WTC11 (cell line): ENCODE measurements around the gene FOLR1. TPM values are rescaled to one million over a fixed set of nuclear protein-coding genes. Genes with fewer than 3 reads are reported as not detected.

ENCODE experiments used
- ATAC-seq: fragments of 200-7000 bp; cut with Tn5 transposase; 2 replicates; pipeline ENCODE4 v1.10.0; 2021; ENCODE audit warnings: mild to moderate bottlenecking, moderate library complexity
- CTCF ChIA-PET: fragments of 300-600 bp; sonication (Branson Sonifier 250); formaldehyde crosslinking; loops from one replicate; lab custom pipeline; 2021; ENCODE audit warnings: antibody characterized with exemption; lab: Charles Lee
- POLR2A ChIA-PET: fragments of 350-600 bp; sonication (Branson Sonifier 250); formaldehyde crosslinking; loops from one replicate; lab custom pipeline; 2021; ENCODE audit warnings: antibody characterized with exemption; lab: Charles Lee
- DNase-seq: peaks from one replicate; pipeline ENCODE4 v3.0.0; 2021; ENCODE audit warnings: low spot score
- H3K27ac Mint-ChIP-seq: 2 replicates; pipeline ENCODE4 v1.8.0; 2021; ENCODE audit warnings: mixed read lengths
- H3K27me3 Mint-ChIP-seq: 2 replicates; pipeline ENCODE4 v1.8.0; 2021; ENCODE audit warnings: low read depth, mild to moderate bottlenecking, moderate library complexity, mixed read lengths
- H3K36me3 Mint-ChIP-seq: 2 replicates; pipeline ENCODE4 v1.8.0; 2021; ENCODE audit warnings: mixed read lengths
- H3K4me1 Mint-ChIP-seq: 2 replicates; pipeline ENCODE4 v1.8.0; 2022; ENCODE audit warnings: mixed read lengths
- H3K4me3 Mint-ChIP-seq: 2 replicates; pipeline ENCODE4 v1.8.0; 2021; ENCODE audit warnings: mild to moderate bottlenecking, moderate library complexity, mixed read lengths
- H3K9me3 Mint-ChIP-seq: 2 replicates; pipeline ENCODE4 v1.8.0; 2021; ENCODE audit warnings: mixed read lengths
- CREB1 ChIP-seq: sonication (generic); formaldehyde crosslinking; IDR thresholded peaks from 2 replicates; pipeline ENCODE4 v1.8.0; 2023; ENCODE audit warnings: mild to moderate bottlenecking, missing genetic modification reagents
- ETV6 ChIP-seq: sonication (generic); formaldehyde crosslinking; IDR thresholded peaks from 2 replicates; pipeline ENCODE4 v1.8.1; 2022; ENCODE audit warnings: mild to moderate bottlenecking, missing genetic modification reagents
- JAZF1 ChIP-seq: fragments of 250-450 bp; sonication (Bioruptor Pico); IDR thresholded peaks from 2 replicates; pipeline ENCODE4 v1.9.0; 2021; ENCODE audit warnings: moderate library complexity, mild to moderate bottlenecking, inconsistent platforms
- KAT7 ChIP-seq: sonication (generic); formaldehyde crosslinking; IDR thresholded peaks from 2 replicates; pipeline ENCODE4 v1.8.1; 2023; ENCODE audit warnings: missing genetic modification reagents, mild to moderate bottlenecking, borderline replicate concordance
- NFATC4 ChIP-seq: fragments of 250-450 bp; sonication (Bioruptor Pico); IDR thresholded peaks from 2 replicates; pipeline ENCODE4 v1.9.0; 2021; ENCODE audit warnings: mild to moderate bottlenecking
- NR1H2 ChIP-seq: sonication (generic); formaldehyde crosslinking; IDR thresholded peaks from 2 replicates; pipeline ENCODE4 v1.9.0; 2021; ENCODE audit warnings: mild to moderate bottlenecking, moderate library complexity, missing genetic modification reagents
- NR2C2 ChIP-seq: sonication (generic); formaldehyde crosslinking; IDR thresholded peaks from 2 replicates; pipeline ENCODE4 v1.8.0; 2022; ENCODE audit warnings: mild to moderate bottlenecking, missing genetic modification reagents
- ZNF138 ChIP-seq: sonication (generic); formaldehyde crosslinking; conservative IDR thresholded peaks from 2 replicates; pipeline ENCODE4 v1.8.1; 2022; ENCODE audit warnings: mild to moderate bottlenecking, moderate library complexity, missing genetic modification reagents
- ZNF232 ChIP-seq: sonication (generic); formaldehyde crosslinking; IDR thresholded peaks from 2 replicates; pipeline ENCODE4 v1.8.0; 2022; ENCODE audit warnings: mild to moderate bottlenecking, missing genetic modification reagents
- total RNA-seq: library from RNA; stranded (reverse); gene quantifications from 3 replicates; pipeline ENCODE4 v1.2.3, GENCODE V29; 2021
- TF ChIP-seq, protein P1 (sequence below): fragments of 250-450 bp; sonication (Bioruptor Pico); IDR thresholded peaks from 2 replicates; pipeline ENCODE4 v1.8.0; 2021; ENCODE audit warnings: mild to moderate bottlenecking
- TF ChIP-seq, protein P2 (sequence below): sonication (generic); formaldehyde crosslinking; IDR thresholded peaks from 2 replicates; pipeline ENCODE4 v1.8.0; 2022; ENCODE audit warnings: mild to moderate bottlenecking, missing genetic modification reagents
- TF ChIP-seq, protein P3 (sequence below): sonication (generic); formaldehyde crosslinking; IDR thresholded peaks from 2 replicates; pipeline ENCODE4 v1.8.1; 2023; ENCODE audit warnings: mild to moderate bottlenecking, missing genetic modification reagents, moderate library complexity
- TF ChIP-seq, protein P4 (sequence below): sonication (generic); formaldehyde crosslinking; IDR thresholded peaks from 2 replicates; pipeline ENCODE4 v1.8.0; 2023; ENCODE audit warnings: missing genetic modification reagents, mild to moderate bottlenecking, borderline replicate concordance
- TF ChIP-seq, protein P5 (sequence below): sonication (generic); formaldehyde crosslinking; IDR thresholded peaks from 2 replicates; pipeline ENCODE4 v1.8.1; 2022; ENCODE audit warnings: missing genetic modification reagents, borderline replicate concordance

FOLR1 gene
- total RNA-seq, 1 experiment from 2014 or later = 0.35 TPM

DNA sequence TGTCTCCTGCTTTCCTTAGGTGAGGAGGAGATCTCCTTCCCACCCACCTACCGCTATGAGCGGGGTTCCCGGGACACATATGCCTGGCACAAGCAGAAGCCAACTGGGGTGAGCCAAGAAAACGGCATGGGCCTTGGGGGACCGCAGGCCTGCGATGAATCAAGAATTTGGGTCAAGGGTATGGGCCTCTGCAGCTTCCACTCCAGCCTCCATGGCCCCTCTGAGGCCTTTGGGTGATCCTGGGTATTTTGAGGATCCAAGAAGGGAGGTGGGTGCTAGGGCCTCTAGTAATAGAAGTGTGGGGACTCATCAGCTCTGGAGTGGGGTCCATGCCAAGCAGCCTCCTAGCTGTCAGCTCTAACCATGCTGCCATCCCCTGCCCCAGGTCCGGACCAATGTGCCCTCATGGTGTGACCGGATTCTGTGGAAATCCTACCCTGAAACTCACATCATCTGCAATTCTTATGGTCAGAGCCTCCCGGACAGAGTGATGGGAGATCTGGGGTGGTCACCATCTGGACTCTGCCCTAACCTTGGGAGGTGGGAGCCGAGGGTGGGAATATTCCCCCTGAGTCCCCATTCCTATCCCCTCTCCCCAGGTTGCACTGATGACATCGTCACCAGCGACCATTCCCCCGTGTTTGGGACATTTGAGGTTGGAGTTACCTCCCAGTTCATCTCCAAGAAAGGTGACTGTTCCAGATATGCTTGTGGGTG lies 41.3 kb downstream of the FOLR1 start:
- ChIA-PET CTCF (no interaction called here), POLR2A (no interaction called here)
- ATAC-seq (no peak), DNase-seq (no peak)
- Mint-ChIP-seq H3K4me3 (no peak overlapping the region), H3K27me3 (peaks cover under 1% of the 10 kb centered on the region), H3K36me3 (peaks cover 55% of the 10 kb centered on the region), H3K4me1 (peaks cover 4% of the 10 kb centered on the region), H3K9me3 (no peaks in the 10 kb centered on the region), H3K27ac (no peak overlapping the region)
- TF ChIP-seq CREB1 (CRISPR knock-in tag) = no peak
- TF ChIP-seq KAT7 (CRISPR knock-in tag) = no peak
- TF ChIP-seq, protein P1, sequence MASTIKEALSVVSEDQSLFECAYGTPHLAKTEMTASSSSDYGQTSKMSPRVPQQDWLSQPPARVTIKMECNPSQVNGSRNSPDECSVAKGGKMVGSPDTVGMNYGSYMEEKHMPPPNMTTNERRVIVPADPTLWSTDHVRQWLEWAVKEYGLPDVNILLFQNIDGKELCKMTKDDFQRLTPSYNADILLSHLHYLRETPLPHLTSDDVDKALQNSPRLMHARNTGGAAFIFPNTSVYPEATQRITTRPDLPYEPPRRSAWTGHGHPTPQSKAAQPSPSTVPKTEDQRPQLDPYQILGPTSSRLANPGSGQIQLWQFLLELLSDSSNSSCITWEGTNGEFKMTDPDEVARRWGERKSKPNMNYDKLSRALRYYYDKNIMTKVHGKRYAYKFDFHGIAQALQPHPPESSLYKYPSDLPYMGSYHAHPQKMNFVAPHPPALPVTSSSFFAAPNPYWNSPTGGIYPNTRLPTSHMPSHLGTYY (CRISPR knock-in tag) = no peak

DNA sequence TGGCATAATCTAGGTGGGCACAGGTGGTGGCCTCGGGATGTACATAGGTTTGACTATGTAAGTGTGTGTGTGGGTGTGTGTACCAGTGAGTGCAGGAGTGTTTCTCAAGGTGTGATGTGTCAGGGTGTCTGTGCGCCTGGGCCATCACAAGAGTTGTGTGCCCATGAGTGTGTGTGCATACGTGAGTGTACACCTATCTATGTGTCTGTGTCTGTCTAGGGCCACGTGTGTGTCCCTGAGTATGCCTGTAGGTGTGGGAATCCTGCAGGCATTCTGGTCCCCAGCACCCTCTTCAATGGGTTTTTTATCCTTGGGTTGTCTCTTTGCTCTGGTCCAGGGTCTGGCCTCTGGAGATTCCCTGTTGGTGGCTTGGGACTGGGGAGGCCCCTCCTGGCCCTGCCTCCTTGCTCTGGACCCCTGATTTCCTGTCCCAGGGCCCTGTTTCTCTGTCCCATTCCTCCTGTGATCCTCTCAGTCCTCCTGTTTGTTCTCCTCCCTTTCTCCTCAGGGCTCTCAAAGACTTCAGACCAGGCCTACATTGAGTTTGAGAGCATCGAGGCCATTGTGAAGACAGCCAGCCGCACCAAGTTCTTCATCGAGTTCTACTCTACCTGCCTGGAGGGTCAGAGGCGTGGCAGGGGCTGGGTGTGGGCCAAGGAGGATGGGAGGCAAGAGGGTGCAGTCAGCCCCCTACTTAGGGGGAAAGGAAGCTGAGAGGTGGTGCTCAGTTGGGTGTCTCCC lies 42.0 kb downstream of the FOLR1 start:
- Mint-ChIP-seq H3K27ac (no peak overlapping the region), H3K4me3 (no peak overlapping the region), H3K27me3 (peaks cover 8% of the 10 kb centered on the region), H3K4me1 (peaks cover 12% of the 10 kb centered on the region), H3K36me3 (peaks cover 53% of the 10 kb centered on the region), H3K9me3 (no peaks in the 10 kb centered on the region)
- POLR2A ChIA-PET = no interaction called here
- CTCF ChIA-PET = interaction anchor here (0.6 to 0.9 kb wide), 2 partner anchors 121 to 197 kb away, joined by 4 to 6 read pairs; no protein-coding TSS in a partner anchor
- ATAC-seq (no peak), DNase-seq (no peak)
- no peak for TF ChIP-seq ETV6 (CRISPR knock-in tag)
- no peak for TF ChIP-seq JAZF1 (CRISPR knock-in tag)
- TF ChIP-seq ZNF232 = no peak
- TF ChIP-seq, protein P2, sequence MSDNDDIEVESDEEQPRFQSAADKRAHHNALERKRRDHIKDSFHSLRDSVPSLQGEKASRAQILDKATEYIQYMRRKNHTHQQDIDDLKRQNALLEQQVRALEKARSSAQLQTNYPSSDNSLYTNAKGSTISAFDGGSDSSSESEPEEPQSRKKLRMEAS (CRISPR knock-in tag) = no peak
- TF ChIP-seq NFATC4 (CRISPR knock-in tag) = no peak
- no peak for TF ChIP-seq NR1H2 (CRISPR knock-in tag)
- TF ChIP-seq, protein P3, sequence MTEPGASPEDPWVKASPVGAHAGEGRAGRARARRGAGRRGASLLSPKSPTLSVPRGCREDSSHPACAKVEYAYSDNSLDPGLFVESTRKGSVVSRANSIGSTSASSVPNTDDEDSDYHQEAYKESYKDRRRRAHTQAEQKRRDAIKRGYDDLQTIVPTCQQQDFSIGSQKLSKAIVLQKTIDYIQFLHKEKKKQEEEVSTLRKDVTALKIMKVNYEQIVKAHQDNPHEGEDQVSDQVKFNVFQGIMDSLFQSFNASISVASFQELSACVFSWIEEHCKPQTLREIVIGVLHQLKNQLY (CRISPR knock-in tag) = no peak
- TF ChIP-seq, protein P4, sequence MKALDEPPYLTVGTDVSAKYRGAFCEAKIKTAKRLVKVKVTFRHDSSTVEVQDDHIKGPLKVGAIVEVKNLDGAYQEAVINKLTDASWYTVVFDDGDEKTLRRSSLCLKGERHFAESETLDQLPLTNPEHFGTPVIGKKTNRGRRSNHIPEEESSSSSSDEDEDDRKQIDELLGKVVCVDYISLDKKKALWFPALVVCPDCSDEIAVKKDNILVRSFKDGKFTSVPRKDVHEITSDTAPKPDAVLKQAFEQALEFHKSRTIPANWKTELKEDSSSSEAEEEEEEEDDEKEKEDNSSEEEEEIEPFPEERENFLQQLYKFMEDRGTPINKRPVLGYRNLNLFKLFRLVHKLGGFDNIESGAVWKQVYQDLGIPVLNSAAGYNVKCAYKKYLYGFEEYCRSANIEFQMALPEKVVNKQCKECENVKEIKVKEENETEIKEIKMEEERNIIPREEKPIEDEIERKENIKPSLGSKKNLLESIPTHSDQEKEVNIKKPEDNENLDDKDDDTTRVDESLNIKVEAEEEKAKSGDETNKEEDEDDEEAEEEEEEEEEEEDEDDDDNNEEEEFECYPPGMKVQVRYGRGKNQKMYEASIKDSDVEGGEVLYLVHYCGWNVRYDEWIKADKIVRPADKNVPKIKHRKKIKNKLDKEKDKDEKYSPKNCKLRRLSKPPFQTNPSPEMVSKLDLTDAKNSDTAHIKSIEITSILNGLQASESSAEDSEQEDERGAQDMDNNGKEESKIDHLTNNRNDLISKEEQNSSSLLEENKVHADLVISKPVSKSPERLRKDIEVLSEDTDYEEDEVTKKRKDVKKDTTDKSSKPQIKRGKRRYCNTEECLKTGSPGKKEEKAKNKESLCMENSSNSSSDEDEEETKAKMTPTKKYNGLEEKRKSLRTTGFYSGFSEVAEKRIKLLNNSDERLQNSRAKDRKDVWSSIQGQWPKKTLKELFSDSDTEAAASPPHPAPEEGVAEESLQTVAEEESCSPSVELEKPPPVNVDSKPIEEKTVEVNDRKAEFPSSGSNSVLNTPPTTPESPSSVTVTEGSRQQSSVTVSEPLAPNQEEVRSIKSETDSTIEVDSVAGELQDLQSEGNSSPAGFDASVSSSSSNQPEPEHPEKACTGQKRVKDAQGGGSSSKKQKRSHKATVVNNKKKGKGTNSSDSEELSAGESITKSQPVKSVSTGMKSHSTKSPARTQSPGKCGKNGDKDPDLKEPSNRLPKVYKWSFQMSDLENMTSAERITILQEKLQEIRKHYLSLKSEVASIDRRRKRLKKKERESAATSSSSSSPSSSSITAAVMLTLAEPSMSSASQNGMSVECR (CRISPR knock-in tag) = no peak
- TF ChIP-seq, protein P5, sequence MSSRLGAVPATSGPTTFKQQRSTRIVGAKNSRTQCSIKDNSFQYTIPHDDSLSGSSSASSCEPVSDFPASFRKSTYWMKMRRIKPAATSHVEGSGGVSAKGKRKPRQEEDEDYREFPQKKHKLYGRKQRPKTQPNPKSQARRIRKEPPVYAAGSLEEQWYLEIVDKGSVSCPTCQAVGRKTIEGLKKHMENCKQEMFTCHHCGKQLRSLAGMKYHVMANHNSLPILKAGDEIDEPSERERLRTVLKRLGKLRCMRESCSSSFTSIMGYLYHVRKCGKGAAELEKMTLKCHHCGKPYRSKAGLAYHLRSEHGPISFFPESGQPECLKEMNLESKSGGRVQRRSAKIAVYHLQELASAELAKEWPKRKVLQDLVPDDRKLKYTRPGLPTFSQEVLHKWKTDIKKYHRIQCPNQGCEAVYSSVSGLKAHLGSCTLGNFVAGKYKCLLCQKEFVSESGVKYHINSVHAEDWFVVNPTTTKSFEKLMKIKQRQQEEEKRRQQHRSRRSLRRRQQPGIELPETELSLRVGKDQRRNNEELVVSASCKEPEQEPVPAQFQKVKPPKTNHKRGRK (CRISPR knock-in tag) = no peak
- TF ChIP-seq ZNF138 = no peak
- TF ChIP-seq NR2C2 (CRISPR knock-in tag) = no peak
